ENCODE results near the gene SFMBT2.

- TF ChIP-seq CTCF (IDR thresholded peaks at IDR 0.05) (no peak), POLR2AphosphoS5 (IDR thresholded peaks at IDR 0.05) (no peak)
These were observed 276.9 kb downstream of the SFMBT2 start for GRCh38 chr10:7133958-7134357.

All from prostate gland (tissue), 2 donors.